GM12878 (cell line): Measurements from ENCODE around the gene PPP1R1A.

Source experiments
- CTCF ChIP-seq, 3 experiments: IDR thresholded peaks in 2 of 3; conservative IDR thresholded peaks in 1 of 3; 2 replicates each; pipeline ENCODE4 v1.5.1; 2011; ENCODE audit warnings: low read depth in 3 of 3, low read length in 3 of 3, mild to moderate bottlenecking in 3 of 3, control low read depth in 2 of 3, moderate library complexity in 2 of 3, inconsistent platforms in 1 of 3, mixed read lengths in 1 of 3; ENCODE audit not compliant: control insufficient read depth in 2 of 3, insufficient read depth in 1 of 3; ENCODE audit errors: extremely low read depth in 1 of 3
- POLR2A ChIP-seq: IDR thresholded peaks from 2 replicates; pipeline ENCODE4 v1.6.1; 2011; ENCODE audit warnings: low read depth, mild to moderate bottlenecking, low read length
- RAD21 ChIP-seq: IDR thresholded peaks from 2 replicates; pipeline ENCODE4 v1.6.1; 2011; ENCODE audit warnings: mild to moderate bottlenecking, low read depth, low read length, moderate library complexity; ENCODE audit not compliant: insufficient read depth
- ZBTB11 ChIP-seq: fragments of 450-650 bp; formaldehyde crosslinking; IDR thresholded peaks from 2 replicates; pipeline ENCODE4 v1.5.0; 2022; ENCODE audit warnings: mild to moderate bottlenecking, missing genetic modification characterization
- ZNF24 ChIP-seq: fragments of 450-650 bp; IDR thresholded peaks from 2 replicates; pipeline ENCODE4 v1.6.1; 2017; ENCODE audit warnings: antibody characterized with exemption, mild to moderate bottlenecking

- no peak for TF ChIP-seq POLR2A
- no peak for TF ChIP-seq CTCF (IDR thresholded peaks at IDR 0.05 in 2 of 3, conservative IDR thresholded peaks at IDR 0.05 in 1 of 3; ENCODE audit: control insufficient read depth in 2 of 3, extremely low read depth in 1 of 3, insufficient read depth in 1 of 3, low read depth in 3 of 3, low read length in 3 of 3)
- no peak for TF ChIP-seq RAD21
- no peak for TF ChIP-seq ZNF24
- no peak for TF ChIP-seq ZBTB11
Observed at GRCh38 chr12:54558759-54559158, 29.7 kb downstream of the PPP1R1A start.
